ENCODE measurements around the gene LACTBL1. TPM values are rescaled to one million over a fixed set of nuclear protein-coding genes. Genes with fewer than 3 reads are reported as not detected.

Gene LACTBL1
- total RNA-seq, 1 donor from 2014 or later, result not detected

- Histone ChIP-seq H3K4me3 (ENCODE audit: low read depth, low read length) (no peak overlapping the region), H3K36me3 (ENCODE audit: control insufficient read depth, insufficient read depth, low read length) (no peaks in the 10 kb centered on the region), H3K27me3 (ENCODE audit: control insufficient read depth, insufficient read depth, low read length) (peaks cover 5% of the 10 kb centered on the region)
- DNase-seq (ENCODE audit: low read depth) (no peak), FAIRE-seq (no peak)
- TF ChIP-seq CTCF (IDR thresholded peaks at IDR 0.05; ENCODE audit: insufficient read depth, low read length, severe bottlenecking), result no peak
These were observed 4.8 kb downstream of the LACTBL1 start for GRCh38 chr1:22967833-22968232.

DNA sequence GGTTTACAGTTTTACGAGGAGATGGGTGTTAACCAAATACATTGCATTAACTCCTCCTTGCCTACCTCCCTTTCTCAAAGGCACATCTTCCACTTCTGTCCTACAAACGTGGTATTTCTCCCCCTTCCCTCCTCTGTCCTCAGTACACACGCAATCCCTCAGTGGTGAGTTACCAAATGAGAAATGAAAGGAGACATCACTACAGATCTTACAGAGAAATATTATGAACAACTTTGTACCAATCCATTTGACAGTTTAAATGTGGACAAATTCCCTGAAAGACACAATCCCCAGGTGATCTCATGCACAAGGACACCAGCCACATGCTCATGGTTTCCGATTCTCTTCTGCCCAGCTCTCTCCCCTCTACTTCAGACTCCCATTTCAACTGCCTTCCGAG, 6.4 kb downstream of the LACTBL1 start:
- FAIRE-seq (no peak), DNase-seq (ENCODE audit: low read depth) (no peak)
- H3K27me3 ChIP-seq (ENCODE audit: control insufficient read depth, insufficient read depth, low read length), result peaks cover 5% of the 10 kb centered on the region
- TF ChIP-seq CTCF (IDR thresholded peaks at IDR 0.05; ENCODE audit: insufficient read depth, low read length, severe bottlenecking), result no peak
- no peak overlapping the region for H3K4me3 ChIP-seq (ENCODE audit: low read depth, low read length)
- H3K36me3 ChIP-seq (ENCODE audit: control insufficient read depth, insufficient read depth, low read length), result no peaks in the 10 kb centered on the region

GRCh38 chr1:22963044-22963677, 9.5 kb downstream of the LACTBL1 start:
- DNase-seq (ENCODE audit: low read depth), result no peak
- TF ChIP-seq CTCF (IDR thresholded peaks at IDR 0.05; ENCODE audit: insufficient read depth, low read length, severe bottlenecking), result no peak

GRCh38 chr1:22962558-22962957, 10.1 kb downstream of the LACTBL1 start:
- peaks cover 2% of the 10 kb centered on the region for H3K27me3 ChIP-seq (ENCODE audit: control insufficient read depth, insufficient read depth, low read length)
- no peak overlapping the region for H3K4me3 ChIP-seq (ENCODE audit: low read depth, low read length)
- no peak for DNase-seq (ENCODE audit: low read depth)
- no peaks in the 10 kb centered on the region for H3K36me3 ChIP-seq (ENCODE audit: control insufficient read depth, insufficient read depth, low read length)
- no peak for FAIRE-seq
- no peak for TF ChIP-seq CTCF (IDR thresholded peaks at IDR 0.05; ENCODE audit: insufficient read depth, low read length, severe bottlenecking)

More at GRCh38 chr1:22963044-22963677, 9.5 kb downstream of the LACTBL1 start:
- FAIRE-seq, result no peak
- no peaks in the 10 kb centered on the region for H3K36me3 ChIP-seq (ENCODE audit: control insufficient read depth, insufficient read depth, low read length)
- H3K27me3 ChIP-seq (ENCODE audit: control insufficient read depth, insufficient read depth, low read length), result peaks cover 2% of the 10 kb centered on the region
- no peak overlapping the region for H3K4me3 ChIP-seq (ENCODE audit: low read depth, low read length)

GRCh38 chr1:22959545-22960360, 12.9 kb downstream of the LACTBL1 start:
- no peak overlapping the region for H3K4me3 ChIP-seq (ENCODE audit: low read depth, low read length)
- H3K27me3 ChIP-seq (ENCODE audit: control insufficient read depth, insufficient read depth, low read length), result peaks cover 2% of the 10 kb centered on the region
- no peaks in the 10 kb centered on the region for H3K36me3 ChIP-seq (ENCODE audit: control insufficient read depth, insufficient read depth, low read length)
- FAIRE-seq (no peak), DNase-seq (ENCODE audit: low read depth) (no peak)
- no peak for TF ChIP-seq CTCF (IDR thresholded peaks at IDR 0.05; ENCODE audit: insufficient read depth, low read length, severe bottlenecking)
